Upper lobe of left lung (tissue), 4 donors: ENCODE data around the gene CHM.

Source experiments
- EP300 ChIP-seq, 4 donors: sonication (generic); formaldehyde crosslinking; IDR thresholded peaks; one replicate each; pipeline ENCODE4 v1.5.1; 2017; ENCODE audit warnings: antibody characterized with exemption in 4 of 4, control low read depth in 2 of 4
- TF ChIP-seq, protein P1 (sequence below), 6 experiments: fragments of 450-650 bp in 4 of 6; fragments of 200-600 bp in 2 of 6; sonication (generic) in 2 of 6; IDR thresholded peaks; one replicate each; pipeline ENCODE4 v1.5.1; 2016 to 2019; ENCODE audit warnings: antibody characterized with exemption in 6 of 6

DNA sequence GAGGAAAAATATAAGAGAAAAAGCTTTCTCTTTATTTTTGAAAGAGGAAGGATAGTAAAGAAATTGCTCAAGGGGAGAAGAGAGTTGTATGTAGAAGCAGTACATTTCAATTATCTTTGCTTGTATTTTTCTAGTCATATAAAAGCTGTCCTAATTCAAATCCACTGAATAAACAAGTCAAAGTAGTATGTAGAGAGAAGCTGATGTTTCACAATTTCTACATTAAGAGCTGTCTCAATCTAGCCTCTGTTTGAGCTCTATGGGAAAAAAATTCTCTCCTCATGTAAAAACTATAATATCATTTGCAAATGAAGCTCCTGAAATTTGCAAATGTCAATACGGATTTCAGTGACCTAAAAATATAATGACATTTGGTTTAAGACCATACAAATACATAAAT, 52.6 kb downstream of the CHM start:
- TF ChIP-seq, protein P1, sequence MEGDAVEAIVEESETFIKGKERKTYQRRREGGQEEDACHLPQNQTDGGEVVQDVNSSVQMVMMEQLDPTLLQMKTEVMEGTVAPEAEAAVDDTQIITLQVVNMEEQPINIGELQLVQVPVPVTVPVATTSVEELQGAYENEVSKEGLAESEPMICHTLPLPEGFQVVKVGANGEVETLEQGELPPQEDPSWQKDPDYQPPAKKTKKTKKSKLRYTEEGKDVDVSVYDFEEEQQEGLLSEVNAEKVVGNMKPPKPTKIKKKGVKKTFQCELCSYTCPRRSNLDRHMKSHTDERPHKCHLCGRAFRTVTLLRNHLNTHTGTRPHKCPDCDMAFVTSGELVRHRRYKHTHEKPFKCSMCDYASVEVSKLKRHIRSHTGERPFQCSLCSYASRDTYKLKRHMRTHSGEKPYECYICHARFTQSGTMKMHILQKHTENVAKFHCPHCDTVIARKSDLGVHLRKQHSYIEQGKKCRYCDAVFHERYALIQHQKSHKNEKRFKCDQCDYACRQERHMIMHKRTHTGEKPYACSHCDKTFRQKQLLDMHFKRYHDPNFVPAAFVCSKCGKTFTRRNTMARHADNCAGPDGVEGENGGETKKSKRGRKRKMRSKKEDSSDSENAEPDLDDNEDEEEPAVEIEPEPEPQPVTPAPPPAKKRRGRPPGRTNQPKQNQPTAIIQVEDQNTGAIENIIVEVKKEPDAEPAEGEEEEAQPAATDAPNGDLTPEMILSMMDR (IDR thresholded peaks at IDR 0.05), result no peak
- TF ChIP-seq EP300 (IDR thresholded peaks at IDR 0.05), result no peak
